GM21825 (cell line): ENCODE results near the gene PPRC1.

Experiments
- ATAC-seq: cut with Tn5 transposase; IDR thresholded peaks from one replicate; pipeline ENCODE4 v1.9.1; 2021; ENCODE audit warnings: mild to moderate bottlenecking, moderate library complexity; ENCODE audit not compliant: unreplicated experiment

PPRC1 gene, protein sequence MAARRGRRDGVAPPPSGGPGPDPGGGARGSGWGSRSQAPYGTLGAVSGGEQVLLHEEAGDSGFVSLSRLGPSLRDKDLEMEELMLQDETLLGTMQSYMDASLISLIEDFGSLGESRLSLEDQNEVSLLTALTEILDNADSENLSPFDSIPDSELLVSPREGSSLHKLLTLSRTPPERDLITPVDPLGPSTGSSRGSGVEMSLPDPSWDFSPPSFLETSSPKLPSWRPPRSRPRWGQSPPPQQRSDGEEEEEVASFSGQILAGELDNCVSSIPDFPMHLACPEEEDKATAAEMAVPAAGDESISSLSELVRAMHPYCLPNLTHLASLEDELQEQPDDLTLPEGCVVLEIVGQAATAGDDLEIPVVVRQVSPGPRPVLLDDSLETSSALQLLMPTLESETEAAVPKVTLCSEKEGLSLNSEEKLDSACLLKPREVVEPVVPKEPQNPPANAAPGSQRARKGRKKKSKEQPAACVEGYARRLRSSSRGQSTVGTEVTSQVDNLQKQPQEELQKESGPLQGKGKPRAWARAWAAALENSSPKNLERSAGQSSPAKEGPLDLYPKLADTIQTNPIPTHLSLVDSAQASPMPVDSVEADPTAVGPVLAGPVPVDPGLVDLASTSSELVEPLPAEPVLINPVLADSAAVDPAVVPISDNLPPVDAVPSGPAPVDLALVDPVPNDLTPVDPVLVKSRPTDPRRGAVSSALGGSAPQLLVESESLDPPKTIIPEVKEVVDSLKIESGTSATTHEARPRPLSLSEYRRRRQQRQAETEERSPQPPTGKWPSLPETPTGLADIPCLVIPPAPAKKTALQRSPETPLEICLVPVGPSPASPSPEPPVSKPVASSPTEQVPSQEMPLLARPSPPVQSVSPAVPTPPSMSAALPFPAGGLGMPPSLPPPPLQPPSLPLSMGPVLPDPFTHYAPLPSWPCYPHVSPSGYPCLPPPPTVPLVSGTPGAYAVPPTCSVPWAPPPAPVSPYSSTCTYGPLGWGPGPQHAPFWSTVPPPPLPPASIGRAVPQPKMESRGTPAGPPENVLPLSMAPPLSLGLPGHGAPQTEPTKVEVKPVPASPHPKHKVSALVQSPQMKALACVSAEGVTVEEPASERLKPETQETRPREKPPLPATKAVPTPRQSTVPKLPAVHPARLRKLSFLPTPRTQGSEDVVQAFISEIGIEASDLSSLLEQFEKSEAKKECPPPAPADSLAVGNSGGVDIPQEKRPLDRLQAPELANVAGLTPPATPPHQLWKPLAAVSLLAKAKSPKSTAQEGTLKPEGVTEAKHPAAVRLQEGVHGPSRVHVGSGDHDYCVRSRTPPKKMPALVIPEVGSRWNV (N-terminal part only)

DNA sequence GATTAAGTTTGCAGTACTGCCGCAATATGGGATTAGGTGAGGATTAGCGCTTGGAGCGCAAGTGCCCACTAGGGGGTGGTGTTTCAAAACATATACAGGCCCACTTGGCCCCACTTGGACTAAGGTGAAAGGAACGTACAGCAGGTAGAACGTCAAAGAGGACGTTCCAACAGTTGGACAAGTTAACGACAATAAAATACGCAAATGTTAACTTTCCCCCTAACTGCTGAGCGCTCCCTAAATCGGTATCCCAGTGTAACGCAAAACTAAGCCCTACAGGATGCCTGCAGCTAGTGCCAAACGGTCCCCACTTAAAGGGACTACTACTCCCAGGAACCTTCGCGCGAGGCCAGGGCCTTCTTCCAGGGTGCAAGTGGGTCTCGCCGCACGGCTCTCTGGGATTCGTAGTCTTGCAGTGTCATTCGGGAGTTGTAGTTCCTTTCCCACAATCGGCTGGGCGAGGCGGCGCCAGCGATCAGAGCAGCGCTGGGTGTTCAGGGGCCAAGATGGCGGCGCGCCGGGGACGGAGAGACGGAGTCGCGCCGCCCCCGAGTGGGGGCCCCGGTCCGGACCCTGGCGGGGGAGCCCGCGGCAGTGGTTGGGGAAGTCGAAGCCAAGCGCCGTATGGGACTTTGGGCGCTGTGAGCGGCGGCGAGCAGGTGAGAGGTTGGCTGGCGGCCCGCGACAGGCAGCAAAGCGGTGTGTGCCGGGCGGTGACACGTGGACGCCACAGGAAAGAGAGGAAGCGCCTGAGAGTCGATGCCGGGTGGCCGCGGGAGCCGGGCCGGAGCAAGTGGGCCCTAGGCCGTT lies at the start of gene PPRC1:
PPRC1 (plus strand) TSS at position 478 of the 810 bp plus-strand sequence; CDS start at position 507, 29 bp downstream.
- peak; percentile 93 for ATAC-seq

DNA sequence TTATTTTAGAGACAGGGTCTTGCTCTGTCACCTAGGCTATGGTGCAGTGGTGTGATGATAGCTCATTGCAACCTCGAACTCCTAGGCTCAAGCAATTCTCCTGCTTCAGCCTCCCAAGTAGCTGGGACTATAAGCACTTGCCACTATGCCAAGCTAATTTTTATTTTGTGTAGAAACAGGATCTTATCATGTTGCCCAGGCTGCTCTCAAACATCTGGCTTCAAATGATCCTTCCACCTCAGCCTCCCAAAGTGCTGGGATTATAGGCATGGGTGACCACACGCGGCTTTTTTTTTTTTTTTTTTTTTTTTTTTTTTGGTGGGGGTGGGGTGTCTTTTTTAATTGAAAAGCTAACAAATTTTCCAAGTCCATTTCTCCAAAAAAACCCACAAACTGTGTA lies 49.3 kb upstream of the PPRC1 start:
- ATAC-seq, result no peak

DNA sequence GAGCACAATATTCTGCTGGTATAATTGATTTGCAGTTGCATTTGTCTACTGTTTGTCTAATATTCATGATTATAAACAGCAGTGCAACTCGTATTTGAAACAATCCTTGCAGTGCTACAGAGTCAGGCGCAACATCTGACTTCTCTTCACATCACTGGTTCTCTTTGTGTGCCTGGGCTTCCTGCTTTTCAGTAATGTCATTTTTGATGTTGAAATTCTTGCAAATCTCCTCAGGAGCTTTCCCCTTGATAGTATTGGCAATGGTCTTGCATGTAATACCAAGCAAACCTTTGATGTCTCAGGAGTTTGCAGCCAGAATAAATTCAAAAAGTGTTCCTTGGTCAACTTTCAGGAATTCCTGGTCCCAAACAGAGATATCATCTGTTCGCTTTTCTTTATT lies 47.5 kb upstream of the PPRC1 start:
- ATAC-seq, result no peak

DNA sequence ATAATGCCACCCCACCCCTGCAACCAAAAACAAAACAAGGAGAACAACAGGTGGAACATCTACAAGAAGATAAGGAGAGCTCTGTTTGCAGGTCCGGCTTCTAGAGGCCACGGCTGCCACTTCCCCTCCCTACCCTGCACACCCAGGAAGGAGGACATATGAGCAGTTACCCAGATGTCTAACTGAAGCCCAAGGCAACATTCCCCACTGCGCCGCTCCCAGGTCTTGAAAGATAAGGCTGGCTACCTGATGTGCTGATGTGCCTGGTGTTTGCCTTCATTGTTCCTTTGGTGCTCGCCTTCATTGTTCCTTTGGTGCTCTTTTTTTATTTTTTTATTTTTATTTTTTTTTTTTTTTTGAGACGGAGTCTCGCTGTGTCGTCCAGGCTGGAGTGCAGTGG lies 46.6 kb upstream of the PPRC1 start:
- no peak for ATAC-seq

DNA sequence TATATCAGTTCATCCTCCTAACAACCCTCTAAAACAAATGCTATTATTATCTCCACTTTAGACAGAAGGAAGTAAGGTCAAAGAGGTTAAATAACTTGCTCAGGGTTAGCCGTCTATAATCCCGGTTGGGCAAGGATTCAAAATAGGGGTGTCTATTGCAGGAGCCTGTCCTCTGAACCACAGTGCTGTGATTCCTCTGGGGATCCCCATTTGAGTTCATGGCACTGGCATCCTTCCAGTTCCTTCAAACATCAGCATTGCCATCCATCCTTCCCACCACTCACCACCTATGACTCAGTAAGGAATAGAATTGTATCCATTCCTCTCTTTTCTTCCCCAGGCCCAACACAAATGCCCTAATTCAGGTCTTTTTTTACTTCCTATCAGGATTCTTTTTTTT lies 42.1 kb upstream of the PPRC1 start:
- ATAC-seq, result no peak

DNA sequence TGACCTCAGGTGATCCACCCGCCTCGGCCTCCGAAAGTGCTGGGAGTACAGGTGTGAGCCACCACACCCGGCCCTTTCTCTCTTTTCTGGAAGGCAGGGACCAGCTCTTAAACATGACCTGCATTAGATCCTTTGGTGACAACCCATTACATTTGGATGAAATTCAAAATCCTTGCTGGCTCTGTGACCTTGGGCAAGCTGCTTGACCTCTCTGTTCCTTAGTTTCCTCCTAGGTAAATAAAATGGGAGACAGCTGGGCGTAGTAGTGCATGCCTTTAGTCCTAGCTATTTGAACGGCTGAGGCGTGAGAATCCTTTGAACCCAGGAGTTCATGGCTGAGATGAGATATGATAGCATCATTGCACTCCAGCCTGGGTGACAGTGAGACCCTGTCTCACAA lies 36.4 kb upstream of the PPRC1 start:
- no peak for ATAC-seq

DNA sequence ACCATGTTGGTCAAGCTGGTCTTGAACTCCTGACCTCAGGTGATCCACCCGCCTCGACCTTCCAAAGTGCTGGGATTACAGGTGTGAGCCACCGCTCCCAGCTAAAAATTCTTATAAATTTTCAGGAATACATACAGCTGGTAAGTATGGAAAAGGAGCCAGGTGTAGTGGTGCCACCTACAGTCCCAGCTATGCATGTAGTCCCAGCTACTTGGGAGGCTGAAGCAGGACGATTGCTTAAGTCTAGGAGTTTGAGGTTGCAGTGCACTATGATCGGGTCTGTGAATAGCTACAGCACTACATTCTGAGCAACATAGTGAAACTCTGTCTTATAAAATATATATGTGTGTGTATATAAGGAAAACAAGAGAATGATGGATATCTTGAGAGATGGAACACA lies 31.7 kb upstream of the PPRC1 start:
- no peak for ATAC-seq

DNA sequence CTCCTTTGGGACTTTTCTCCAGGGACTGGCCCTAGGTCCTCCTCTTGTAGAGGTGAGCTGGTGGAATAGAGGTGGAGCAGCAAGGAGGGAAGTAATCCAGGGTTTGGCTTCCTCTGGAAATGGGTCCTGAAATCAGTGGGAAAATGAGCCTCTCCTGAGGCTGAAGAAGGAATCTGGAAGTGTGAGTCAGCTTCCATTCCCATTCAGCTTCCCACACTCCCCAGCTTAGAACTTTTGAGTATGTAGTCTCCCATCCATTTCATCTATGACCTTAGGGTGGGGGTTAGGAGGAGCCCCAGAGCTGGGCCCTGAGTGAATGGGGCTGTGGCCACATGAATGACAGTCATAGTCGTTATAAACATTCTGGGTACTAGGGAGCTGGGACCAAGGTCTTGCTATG lies 30.4 kb upstream of the PPRC1 start:
- ATAC-seq, result no peak

DNA sequence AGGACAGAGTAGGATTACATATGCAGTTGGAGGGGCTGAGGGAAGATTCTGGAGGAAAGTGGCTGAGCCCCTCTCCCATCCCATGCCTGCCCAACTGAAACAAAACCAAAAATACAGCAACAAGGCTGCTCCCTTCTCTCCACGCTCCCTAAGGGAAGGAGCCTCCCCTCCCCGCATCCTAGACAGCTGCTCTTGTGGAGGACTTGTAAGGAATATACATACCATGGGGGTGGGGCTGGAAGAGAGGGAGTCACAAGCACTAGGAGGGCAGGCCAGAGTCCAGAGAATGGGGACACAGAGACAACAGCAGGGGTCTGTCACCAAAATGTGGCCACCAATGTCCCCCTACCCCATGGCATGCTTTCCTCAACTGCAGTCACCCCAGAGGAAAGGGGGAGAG lies 25.8 kb upstream of the PPRC1 start:
- no peak for ATAC-seq

DNA sequence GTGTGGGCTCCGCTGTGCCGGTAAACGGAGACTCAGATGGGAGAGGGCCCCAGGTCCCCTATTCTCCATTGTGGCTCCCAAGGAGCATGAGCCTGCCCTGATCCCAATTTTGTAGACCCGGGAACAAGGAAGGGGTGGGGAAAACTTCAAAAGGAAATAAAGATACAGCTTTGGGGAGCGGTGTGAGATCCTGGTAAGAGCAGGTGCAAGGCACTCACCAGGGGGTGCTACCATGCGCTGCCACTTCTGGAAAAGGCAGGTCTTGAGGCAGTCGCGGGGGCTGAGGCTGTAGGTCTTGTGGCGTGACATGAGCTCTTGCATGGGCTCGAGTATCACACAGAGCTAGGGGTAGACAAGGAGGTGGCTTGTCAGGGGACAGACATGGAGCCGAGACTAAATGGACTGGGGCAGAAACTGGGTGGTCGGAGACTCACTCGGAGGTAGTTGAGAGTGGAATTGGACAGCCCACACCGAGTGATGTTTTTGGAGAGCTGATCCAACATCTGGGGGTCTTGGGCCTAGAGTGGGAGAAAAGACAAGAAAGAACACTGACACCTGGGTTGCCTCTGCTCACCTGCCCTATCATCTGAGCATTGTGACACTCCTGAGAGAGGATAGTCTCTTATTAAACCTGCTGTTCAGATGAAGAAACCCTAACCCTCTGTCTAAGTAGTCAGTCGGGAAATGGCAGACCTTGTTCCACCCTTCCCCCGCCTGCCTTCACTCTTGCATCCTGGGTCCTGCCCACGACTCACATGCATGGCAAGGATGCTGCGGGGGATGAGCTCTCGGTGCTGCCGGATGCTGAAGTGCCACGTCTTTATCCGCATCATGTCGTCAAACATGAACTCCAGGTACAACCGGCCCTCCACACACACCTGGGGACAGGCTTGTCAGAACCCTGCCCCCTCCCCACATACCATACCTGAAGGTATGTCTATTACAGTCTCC lies 23.4 kb upstream of the PPRC1 start:
- no peak for ATAC-seq

DNA sequence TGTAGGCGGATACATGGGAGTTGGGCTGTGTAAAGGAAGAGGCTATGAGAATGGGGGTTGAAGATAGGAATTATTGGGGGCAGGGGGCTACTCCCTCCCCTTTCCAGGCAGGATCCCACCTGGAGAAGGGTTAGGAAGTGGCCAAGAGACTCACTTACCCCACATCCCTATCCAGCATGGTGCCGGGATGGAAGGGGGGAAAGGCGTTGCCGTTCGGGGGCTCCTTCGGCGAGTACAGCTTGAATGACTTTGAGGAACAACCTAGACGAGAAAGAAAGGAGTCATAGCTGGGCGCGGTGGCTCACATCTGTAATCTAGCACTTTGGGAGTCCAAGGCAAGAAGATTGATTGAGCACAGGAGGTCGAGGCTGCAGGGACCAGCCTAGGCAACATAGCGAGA lies 21.6 kb upstream of the PPRC1 start:
- no peak for ATAC-seq

DNA sequence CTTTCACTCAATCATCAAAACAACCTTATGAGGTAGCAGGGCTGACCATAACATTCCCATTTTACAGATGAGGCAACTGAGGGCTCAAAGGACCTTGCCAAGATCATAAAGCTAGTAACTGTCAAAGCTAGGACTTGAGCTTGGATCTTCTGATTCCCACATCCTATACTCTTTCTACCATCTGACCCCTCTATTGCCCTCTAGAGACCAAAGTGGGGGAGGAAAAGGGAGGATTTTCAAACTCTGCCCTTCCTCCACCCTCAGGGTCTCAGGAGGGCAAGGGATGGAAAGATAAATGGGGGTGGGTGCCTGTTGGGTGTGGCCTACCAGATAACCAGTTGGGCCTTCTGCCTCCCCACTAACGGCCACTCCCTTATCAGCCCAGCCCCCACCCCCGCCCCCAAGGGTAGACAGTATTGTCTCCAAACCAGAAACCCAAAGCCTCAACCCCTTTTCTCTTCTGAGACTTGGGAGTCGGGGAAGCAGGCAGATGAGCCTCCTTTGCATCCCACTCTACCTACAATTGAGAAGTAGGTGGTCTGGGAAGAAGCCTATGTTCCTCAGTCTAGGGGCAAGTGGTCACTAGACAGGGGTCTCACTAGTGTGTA lies 20.5 kb upstream of the PPRC1 start:
- ATAC-seq, result no peak

DNA sequence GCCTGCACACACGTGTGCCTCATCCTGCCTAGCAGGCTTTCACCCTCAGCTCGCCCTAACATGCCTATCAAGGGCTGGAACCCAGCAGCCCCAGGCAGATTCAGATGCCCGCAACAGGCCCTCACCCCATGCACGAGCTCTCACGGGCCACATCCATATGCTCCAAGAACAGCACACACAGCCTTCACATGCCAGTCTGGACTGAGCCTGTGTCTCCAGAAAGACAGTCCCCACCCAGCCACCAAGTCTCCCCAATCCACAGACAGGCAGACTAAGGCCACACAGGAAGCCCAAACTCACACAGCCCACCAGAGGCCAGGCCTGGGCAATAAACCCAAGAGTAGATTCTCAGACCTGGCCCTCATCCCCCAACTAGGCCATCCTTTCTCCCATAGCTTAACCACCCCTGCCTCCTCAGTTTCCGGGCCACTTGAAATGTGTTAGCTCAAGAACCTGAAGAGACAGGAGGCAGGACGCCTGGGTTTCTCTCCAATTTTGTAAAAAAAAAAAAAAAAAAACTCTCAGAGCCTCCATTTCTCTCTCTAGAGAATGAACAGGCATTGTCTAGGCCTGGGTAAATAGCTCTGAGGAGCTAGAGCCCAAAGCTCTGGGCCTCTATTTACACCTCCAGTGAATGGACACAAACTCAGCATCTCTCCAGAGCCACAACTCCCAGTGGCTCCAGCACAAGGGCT lies 19.4 kb upstream of the PPRC1 start:
- ATAC-seq, result no peak

DNA sequence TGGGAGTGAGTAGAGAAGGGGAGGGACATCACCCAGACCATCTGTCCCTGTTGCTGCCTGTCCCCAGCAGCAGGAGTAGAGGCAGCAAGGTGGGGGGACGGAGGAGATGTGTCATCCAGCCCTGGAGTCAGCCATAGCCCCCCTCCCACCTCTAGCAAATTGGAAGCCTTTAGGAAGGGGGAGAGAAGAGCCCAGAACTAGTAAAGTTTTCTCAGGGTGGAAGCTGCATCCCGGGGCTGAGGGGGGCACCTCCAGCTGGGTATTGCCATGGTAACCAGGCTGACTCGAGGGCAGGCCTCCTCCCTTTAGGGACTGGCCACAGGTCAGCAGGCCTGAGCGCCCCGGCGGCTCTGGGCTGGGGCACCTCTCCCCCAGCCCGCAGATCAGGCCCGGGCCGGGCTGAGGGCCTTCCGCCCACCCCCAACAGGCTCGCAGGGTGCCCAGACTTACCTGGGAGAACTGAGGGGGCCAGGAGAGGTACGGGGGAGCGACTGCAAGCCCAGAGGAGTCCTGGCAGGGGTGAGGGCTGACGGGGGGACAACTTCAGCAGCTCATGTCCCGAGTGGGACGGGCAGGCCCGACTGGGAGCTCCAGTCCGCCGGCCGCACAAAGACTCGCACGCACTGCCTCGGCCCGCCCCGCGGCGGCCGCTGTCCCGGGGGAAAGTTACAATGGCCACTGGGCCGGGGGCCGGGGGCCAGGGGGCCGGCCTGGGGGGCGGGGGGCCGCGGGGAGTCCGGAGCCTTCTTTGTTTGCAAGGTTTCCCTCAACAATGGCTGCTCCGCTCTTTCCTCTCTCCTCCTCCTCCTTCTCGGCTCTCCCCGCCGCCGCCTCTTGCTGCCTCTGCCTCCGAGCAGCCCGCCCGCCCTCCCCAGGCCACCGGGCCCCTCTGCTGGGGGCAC lies 18.6 kb upstream of the PPRC1 start:
- ATAC-seq, result no peak

DNA sequence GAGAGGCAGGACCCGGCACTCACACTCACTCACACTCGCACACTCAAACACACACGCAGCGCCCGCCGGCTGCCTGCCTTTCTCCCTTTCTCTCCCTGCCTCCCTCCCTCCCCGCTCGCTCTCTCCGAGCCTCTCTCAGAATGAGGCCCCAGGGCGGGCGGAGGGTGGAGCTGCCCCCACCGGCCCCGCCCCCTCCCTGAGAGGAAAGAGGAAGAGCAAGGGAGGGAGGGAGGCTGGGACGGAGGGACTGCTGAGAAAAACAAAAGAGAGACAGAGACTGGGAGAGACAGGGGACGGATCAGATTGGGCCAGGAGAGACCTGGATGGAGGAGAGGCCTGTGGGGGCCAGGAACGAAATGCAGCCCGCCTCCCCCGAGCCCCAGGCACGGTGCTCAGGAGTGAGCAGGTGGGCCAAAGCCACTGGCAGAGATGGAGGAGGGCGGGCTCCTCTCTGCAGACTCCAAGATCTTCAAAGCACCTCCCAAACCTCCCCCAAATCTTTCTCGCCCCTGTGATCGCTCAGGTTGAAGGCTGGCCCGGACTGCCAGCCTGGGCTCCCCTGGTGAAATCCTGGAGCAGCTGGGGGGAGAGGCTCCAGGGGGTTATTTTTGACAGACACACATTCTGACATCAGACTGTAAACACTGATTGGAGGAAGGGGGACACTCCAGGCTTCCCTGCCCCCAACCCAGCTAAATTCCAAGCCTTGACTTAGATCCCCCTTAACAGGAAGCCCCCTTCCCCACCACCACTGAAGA lies 17.8 kb upstream of the PPRC1 start:
- peak; percentile 44 for ATAC-seq

DNA sequence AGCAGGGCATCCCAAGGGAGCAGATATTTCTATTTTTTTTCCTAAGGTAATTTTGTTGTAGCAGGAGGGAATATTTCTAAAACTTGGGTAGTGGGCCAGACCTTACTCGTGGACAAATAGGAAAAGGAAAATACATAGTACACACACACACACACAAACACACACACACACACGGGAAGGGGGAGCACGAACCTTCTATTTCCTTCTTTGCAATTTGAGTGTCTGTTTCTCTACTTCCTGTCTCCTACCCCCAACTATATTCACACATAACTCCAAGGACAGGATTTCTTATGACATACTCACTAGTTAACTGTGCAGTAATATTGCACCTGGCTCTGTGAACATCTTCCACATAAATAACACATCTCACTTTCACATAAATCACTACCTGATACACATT lies 17.1 kb upstream of the PPRC1 start:
- ATAC-seq, result no peak
